ENCODE measurements around the gene CEPT1. TPM values are rescaled to one million over a fixed set of nuclear protein-coding genes. Genes with fewer than 3 reads are reported as not detected.

Gene CEPT1
- total RNA-seq, 1 experiment from 2014 or later = 29.3 TPM

DNA sequence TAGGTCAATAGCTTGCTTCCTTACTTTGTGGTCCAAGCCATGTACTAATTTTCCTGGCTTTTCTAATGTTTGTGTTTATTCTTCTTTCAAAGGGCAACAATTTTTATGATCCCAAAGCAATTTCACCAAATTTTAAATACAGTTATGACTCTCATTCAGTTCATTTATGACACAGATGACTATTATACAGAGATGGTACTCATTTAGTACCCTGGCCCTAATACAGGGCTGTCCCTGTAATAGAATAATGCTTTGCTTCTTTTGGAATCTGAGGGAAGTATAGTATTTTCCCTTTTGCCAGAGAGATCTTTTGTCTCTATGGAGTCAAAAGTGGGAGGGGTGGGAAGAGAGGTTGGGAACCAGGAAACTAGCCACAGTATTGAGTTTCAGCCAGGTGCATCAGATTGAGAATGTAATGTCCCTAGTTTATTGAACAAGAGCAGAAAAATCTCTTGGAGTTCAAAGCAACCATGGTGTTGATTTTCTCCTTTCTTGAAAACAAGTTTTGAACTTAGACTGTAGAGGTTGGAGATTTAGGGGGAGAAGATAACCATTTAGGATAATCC lies 40.0 kb downstream of the CEPT1 start:
- POLR2A ChIA-PET = no interaction called here
- CTCF ChIA-PET = interaction anchor here (1.2 kb wide), 1 partner anchor 150 kb away, joined by 3 read pairs; no protein-coding TSS in a partner anchor

DNA sequence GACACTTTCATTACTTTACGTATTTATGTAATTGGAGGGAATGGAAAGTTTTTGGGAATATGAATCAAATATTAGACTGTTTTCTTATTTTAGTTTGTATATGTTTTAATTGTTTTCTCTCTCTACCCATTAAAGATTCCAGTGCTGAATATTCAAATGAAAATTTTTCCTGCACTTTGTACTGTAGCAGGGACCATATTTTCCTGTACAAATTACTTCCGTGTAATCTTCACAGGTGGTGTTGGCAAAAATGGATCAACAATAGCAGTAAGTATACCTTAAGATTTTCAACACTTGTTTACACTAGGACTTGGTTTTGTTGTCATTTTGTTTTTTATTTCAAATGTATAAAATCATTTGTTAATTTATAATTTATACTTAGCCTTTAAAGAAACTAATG lies 42.0 kb downstream of the CEPT1 start:
- POLR2A ChIA-PET = no interaction called here
- DNase-seq (ENCODE audit: low spot score) = no peak
- Mint-ChIP-seq H3K36me3 (peaks cover 25% of the 10 kb centered on the region), H3K4me1 (no peaks in the 10 kb centered on the region), H3K27me3 (ENCODE audit: low read depth) (no peaks in the 10 kb centered on the region), H3K9me3 (no peaks in the 10 kb centered on the region), H3K4me3 (no peak overlapping the region), H3K27ac (no peak overlapping the region)
- ATAC-seq = no peak
- CTCF ChIA-PET = no interaction called here
- no peak for TF ChIP-seq TEAD1 (CRISPR knock-in tag; IDR thresholded peaks at IDR 0.05)
- TF ChIP-seq, protein P1, sequence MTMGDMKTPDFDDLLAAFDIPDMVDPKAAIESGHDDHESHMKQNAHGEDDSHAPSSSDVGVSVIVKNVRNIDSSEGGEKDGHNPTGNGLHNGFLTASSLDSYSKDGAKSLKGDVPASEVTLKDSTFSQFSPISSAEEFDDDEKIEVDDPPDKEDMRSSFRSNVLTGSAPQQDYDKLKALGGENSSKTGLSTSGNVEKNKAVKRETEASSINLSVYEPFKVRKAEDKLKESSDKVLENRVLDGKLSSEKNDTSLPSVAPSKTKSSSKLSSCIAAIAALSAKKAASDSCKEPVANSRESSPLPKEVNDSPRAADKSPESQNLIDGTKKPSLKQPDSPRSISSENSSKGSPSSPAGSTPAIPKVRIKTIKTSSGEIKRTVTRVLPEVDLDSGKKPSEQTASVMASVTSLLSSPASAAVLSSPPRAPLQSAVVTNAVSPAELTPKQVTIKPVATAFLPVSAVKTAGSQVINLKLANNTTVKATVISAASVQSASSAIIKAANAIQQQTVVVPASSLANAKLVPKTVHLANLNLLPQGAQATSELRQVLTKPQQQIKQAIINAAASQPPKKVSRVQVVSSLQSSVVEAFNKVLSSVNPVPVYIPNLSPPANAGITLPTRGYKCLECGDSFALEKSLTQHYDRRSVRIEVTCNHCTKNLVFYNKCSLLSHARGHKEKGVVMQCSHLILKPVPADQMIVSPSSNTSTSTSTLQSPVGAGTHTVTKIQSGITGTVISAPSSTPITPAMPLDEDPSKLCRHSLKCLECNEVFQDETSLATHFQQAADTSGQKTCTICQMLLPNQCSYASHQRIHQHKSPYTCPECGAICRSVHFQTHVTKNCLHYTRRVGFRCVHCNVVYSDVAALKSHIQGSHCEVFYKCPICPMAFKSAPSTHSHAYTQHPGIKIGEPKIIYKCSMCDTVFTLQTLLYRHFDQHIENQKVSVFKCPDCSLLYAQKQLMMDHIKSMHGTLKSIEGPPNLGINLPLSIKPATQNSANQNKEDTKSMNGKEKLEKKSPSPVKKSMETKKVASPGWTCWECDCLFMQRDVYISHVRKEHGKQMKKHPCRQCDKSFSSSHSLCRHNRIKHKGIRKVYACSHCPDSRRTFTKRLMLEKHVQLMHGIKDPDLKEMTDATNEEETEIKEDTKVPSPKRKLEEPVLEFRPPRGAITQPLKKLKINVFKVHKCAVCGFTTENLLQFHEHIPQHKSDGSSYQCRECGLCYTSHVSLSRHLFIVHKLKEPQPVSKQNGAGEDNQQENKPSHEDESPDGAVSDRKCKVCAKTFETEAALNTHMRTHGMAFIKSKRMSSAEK (CRISPR knock-in tag; IDR thresholded peaks at IDR 0.05; ENCODE audit: borderline replicate concordance) = no peak
- TF ChIP-seq, protein P2, sequence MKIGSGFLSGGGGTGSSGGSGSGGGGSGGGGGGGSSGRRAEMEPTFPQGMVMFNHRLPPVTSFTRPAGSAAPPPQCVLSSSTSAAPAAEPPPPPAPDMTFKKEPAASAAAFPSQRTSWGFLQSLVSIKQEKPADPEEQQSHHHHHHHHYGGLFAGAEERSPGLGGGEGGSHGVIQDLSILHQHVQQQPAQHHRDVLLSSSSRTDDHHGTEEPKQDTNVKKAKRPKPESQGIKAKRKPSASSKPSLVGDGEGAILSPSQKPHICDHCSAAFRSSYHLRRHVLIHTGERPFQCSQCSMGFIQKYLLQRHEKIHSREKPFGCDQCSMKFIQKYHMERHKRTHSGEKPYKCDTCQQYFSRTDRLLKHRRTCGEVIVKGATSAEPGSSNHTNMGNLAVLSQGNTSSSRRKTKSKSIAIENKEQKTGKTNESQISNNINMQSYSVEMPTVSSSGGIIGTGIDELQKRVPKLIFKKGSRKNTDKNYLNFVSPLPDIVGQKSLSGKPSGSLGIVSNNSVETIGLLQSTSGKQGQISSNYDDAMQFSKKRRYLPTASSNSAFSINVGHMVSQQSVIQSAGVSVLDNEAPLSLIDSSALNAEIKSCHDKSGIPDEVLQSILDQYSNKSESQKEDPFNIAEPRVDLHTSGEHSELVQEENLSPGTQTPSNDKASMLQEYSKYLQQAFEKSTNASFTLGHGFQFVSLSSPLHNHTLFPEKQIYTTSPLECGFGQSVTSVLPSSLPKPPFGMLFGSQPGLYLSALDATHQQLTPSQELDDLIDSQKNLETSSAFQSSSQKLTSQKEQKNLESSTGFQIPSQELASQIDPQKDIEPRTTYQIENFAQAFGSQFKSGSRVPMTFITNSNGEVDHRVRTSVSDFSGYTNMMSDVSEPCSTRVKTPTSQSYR (CRISPR knock-in tag; IDR thresholded peaks at IDR 0.05) = no peak
- no peak for TF ChIP-seq FOXP1 (CRISPR knock-in tag; IDR thresholded peaks at IDR 0.05; ENCODE audit: borderline replicate concordance)

More for the DNA sequence above, 40.0 kb downstream of the CEPT1 start:
- Mint-ChIP-seq H3K27me3 (ENCODE audit: low read depth) (no peaks in the 10 kb centered on the region), H3K4me3 (no peak overlapping the region), H3K36me3 (peaks cover 17% of the 10 kb centered on the region), H3K27ac (no peak overlapping the region), H3K4me1 (no peaks in the 10 kb centered on the region), H3K9me3 (no peaks in the 10 kb centered on the region)
- ATAC-seq (no peak), DNase-seq (ENCODE audit: low spot score) (no peak)
- TF ChIP-seq TP53 (CRISPR knock-in tag; IDR thresholded peaks at IDR 0.05) (no peak), CREB1 (CRISPR knock-in tag; IDR thresholded peaks at IDR 0.05) (no peak)

DNA sequence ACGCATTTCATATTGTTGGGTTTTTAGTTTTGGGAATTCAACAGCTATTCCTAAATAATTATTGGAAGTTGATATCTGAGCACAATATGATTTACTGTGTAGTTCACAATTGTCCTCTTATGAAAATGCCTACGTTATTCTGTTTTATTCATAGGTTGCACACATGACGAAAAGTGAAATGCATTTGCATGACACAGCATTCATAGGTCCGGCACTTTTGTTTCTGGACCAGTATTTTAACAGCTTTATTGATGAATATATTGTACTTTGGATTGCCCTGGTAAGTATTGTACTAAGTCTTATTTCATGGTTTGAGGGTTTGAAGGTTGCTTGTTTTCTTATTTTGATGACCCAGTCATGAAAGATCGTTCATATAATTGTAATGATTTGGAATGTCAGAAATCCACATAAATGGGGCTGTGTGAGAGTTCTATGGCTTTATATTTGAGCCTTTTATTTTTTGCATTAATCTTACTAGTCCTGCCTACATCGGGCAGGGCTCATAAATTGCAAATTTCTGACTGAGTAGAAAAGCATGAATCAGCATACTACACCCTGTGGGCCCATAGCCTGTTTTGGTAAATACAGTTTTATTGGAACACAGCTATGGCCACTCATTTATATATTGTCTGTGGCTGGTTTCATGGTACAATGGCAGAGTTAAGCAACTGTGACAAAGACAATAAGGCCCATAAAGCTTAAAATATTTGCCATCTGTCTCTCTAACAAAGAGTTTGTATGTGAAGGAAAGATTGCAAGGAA lies 43.5 kb downstream of the CEPT1 start:
- TF ChIP-seq NR3C1 (CRISPR knock-in tag; conservative IDR thresholded peaks at IDR 0.05; ENCODE audit: low read depth) = no peak
- TF ChIP-seq TP53 (CRISPR knock-in tag; IDR thresholded peaks at IDR 0.05) = no peak
- no peak for TF ChIP-seq NFATC4 (CRISPR knock-in tag; IDR thresholded peaks at IDR 0.05)
- TF ChIP-seq GRHL2 (CRISPR knock-in tag; IDR thresholded peaks at IDR 0.05; ENCODE audit: insufficient replicate concordance, severe bottlenecking) = no peak
- TF ChIP-seq NFE2L1 (CRISPR knock-in tag; IDR thresholded peaks at IDR 0.05) = no peak
- DNase-seq (ENCODE audit: low spot score) (no peak), ATAC-seq (no peak)
- POLR2A ChIA-PET = no interaction called here
- Mint-ChIP-seq H3K4me1 (no peaks in the 10 kb centered on the region), H3K27ac (no peak overlapping the region), H3K36me3 (peaks cover 32% of the 10 kb centered on the region), H3K27me3 (ENCODE audit: low read depth) (no peaks in the 10 kb centered on the region), H3K9me3 (no peaks in the 10 kb centered on the region), H3K4me3 (no peak overlapping the region)
- CTCF ChIA-PET = no interaction called here

DNA sequence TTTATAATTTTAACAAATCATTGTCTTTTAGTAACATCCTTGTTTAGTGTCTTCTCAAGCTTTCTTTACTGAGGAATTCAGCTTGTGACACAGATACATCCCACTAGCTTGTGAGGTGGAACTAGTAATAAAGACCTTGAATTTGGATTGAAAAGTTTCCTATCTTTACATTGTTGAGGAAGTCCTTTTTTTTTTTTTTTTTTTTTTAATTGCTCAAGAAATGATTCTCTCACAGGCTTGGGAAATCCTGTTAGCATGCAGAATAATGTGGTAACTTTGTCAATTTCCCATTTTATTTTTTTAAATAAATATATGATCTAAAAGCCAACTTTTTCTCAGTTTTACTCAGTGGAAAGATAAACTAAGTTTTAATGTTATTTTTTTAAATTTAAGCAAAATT lies 44.6 kb downstream of the CEPT1 start:
- H3K27me3 Mint-ChIP-seq (ENCODE audit: low read depth) = no peaks in the 10 kb centered on the region
- no peaks in the 10 kb centered on the region for H3K9me3 Mint-ChIP-seq
- H3K36me3 Mint-ChIP-seq = peaks cover 34% of the 10 kb centered on the region
- ChIA-PET CTCF (interaction anchor here (0.6 kb wide), 1 partner anchor 184 kb away, joined by 3 read pairs; no protein-coding TSS in a partner anchor), POLR2A (no interaction called here)
- H3K27ac Mint-ChIP-seq = no peak overlapping the region
- DNase-seq (ENCODE audit: low spot score) (no peak), ATAC-seq (no peak)
- H3K4me1 Mint-ChIP-seq = no peaks in the 10 kb centered on the region
- no peak overlapping the region for H3K4me3 Mint-ChIP-seq
- TF ChIP-seq EMX1 (CRISPR knock-in tag; IDR thresholded peaks at IDR 0.05) = no peak
- no peak for TF ChIP-seq SP1 (CRISPR knock-in tag; conservative IDR thresholded peaks at IDR 0.05)
- TF ChIP-seq RORB (CRISPR knock-in tag; IDR thresholded peaks at IDR 0.05) = no peak
- no peak for TF ChIP-seq NR2C2 (CRISPR knock-in tag; IDR thresholded peaks at IDR 0.05)
- TF ChIP-seq, protein P1 (CRISPR knock-in tag; IDR thresholded peaks at IDR 0.05; ENCODE audit: borderline replicate concordance) = no peak
- TF ChIP-seq TEAD4 (CRISPR knock-in tag; IDR thresholded peaks at IDR 0.05) = no peak
- no peak for TF ChIP-seq CBFB (CRISPR knock-in tag; IDR thresholded peaks at IDR 0.05; ENCODE audit: low read depth)
